GM18511 (cell line): ENCODE data around the gene USP49.
"Not testable (repeated sequence)": the region's sequence is repeated elsewhere in the genome, so short reads cannot be mapped to it uniquely, and the experiment has no call there.

Experiments
- ATAC-seq: cut with Tn5 transposase; IDR thresholded peaks from one replicate; pipeline ENCODE4 v1.9.1; 2021; ENCODE audit warnings: mild to moderate bottlenecking, moderate library complexity; ENCODE audit not compliant: unreplicated experiment

USP49 gene

GRCh38 chr6:41815587-41815986 lies 79.6 kb downstream of the USP49 start:
- no peak for ATAC-seq

GRCh38 chr6:41814629-41815028 lies 80.5 kb downstream of the USP49 start:
- ATAC-seq, result no peak

GRCh38 chr6:41813956-41814355 lies 81.2 kb downstream of the USP49 start:
- ATAC-seq, result no peak

DNA sequence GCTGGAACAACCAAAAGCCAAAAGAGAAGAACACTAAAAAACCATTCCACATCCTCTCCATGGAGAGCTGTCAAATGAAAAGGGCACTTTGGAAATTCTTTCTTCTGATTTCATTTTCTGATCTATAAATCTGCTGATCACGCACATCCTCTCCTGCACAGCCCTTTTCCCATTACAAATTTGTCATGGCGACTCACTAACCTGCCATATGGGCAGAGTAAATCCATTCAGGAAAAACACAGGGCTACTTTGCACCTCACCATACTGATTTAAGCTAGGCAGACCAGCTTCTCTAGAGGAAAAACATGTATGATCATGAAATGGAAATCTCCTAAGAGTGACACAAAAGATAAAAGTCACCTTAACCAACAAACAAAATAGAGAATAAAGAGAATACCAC lies 81.7 kb downstream of the USP49 start:
- ATAC-seq, result no peak

- ATAC-seq, result not testable (repeated sequence)
These were observed 83.2 kb downstream of the USP49 start for GRCh38 chr6:41811946-41812345.

DNA sequence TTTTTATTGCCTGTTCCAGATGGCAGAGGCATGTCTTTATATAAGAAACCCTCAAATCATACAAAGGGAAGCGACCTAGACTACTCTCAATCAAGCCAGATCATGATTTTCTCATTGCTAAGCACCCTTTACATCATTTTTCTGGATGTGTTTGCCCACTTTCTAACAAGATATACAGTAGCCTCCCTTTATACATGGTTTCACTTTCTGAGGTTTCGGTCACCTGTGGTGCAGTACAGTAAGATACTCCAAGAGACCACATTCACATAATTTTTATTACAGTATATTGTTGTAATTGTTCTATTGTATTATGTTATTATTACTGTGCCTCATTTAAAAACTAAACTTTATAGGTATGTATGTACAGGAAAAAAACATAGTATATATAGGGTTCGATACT lies 84.1 kb downstream of the USP49 start:
- no peak for ATAC-seq

- no peak for ATAC-seq
These were observed 89.1 kb downstream of the USP49 start for GRCh38 chr6:41805830-41806774.

DNA sequence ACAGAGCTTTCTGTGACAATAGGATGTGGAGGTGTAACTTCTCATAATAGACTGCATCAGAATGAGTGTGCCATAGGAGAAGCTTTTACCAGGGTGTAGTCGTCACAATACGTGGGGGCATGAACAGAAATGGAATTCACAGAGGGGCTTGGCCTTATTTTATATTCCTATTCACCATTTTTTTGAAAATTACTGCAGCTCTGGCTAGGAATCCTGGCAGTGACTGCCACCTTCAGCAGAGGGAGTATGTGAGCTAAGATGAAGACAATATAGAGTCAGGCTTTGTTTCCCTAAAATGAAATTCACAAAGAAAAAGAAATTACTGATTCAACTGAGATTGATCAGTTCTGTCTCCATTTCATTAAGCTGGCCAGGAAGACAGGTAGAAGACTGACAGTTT lies 93.8 kb downstream of the USP49 start:
- no peak for ATAC-seq

DNA sequence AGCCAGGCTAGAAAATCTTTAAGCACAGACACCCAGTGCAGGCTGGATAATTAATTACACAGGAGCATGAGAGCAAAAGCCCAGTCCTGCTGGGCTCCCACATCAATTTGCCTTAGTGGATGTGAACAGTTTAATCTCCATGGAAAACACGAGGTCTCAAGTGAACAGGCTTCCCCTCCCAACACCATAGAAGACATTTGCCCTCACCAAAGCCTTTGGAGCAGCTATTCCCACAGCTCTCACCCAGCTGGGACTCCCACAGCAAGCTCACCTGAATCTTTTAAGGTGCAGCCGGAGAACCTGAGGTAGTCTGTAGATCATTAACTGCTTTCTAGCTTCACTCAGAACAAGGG lies 95.6 kb downstream of the USP49 start:
- ATAC-seq, result no peak

- ATAC-seq, result no peak
These were observed 96.1 kb downstream of the USP49 start for GRCh38 chr6:41798901-41799558.

- ATAC-seq, result no peak
These were observed 98.7 kb downstream of the USP49 start for GRCh38 chr6:41796474-41796873.

DNA sequence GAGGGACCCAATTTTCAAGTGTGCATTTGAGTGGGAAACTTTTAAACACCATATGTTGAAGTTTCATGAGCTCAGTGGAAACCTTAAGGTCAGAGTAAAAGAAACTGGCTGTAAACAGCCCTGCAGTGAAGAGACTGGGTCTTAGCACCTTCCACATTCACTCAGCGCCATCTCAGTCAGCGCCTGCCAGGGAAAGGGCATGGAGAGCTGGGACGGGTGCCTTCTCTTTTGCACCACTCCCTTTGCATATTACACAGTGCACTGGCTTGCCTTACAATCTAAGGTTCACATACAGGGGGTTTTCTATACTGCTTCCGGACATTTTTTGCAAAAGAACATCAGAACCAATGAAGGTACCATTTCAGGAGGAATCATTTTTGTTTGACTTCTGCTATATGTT lies 103.2 kb downstream of the USP49 start:
- no peak for ATAC-seq

- no peak for ATAC-seq
These were observed 103.9 kb downstream of the USP49 start for GRCh38 chr6:41791305-41791704.

DNA sequence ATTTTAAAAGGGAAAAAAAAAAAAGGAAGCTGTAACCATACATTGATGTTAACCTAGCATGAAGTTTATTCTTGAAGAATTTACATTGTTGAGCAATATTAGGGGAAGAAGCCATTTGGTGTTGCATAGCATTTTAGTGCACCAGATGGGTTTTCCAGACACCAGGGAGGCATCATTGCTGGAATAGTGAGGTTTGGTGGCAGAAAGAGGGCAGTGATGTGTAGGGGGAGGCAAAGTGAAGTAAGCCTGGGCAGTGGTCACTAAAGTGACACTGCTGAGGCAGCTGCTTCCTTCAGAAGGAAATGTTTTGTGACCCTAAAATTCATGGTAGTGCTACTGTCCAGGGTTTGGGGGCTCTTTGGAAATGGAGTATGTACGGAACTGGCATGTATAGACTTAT lies 105.1 kb downstream of the USP49 start:
- no peak for ATAC-seq

DNA sequence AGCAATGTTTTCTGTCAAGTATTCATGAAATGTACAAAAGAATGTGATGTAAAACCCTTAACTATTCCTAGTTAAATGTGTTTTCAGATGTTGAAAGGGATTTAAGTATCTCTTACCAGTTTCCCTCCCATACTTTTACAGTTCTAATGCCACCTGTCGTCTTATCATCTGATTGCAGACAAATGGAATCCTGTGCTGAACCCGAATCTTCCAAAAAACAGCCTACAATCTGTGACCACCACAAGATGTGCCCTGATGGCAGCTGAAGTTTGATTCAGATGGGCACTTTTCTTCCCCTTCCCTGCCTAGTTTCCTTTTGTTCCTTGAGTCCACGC lies 105.8 kb downstream of the USP49 start:
- ATAC-seq, result no peak

DNA sequence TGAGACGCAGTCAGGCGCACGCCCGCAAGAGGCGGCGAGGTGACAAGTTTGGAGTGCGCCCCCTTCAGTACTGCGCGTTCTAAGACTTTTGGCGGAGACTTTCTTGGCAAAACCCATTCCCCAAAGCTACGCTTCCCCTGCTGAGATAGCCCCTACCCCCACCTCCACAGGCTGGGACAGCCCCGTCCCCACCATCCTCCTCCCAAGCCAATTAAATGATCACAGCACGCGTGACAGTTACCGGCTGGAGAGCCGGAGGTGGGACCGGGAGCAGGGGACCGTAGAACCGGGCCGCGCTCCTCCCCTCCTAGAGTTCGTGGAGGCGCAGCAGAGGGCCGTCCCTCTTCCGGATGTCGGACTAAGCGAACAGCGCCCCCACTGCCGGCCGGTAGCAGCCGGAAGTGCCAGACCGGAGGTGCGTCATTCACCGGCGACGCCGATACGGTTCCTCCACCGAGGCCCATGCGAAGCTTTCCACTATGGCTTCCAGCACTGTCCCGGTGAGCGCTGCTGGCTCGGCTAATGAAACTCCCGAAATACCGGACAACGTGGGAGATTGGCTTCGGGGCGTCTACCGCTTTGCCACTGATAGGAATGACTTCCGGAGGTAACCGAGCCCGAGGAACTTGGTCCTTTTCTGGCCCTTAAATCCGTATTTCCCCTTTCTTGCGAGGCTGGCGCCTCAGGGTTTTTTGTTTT lies 107.8 kb downstream of the USP49 start, which contains the start of gene TOMM6:
Gene TOMM6 (plus strand): TSS at position 476 of the 699 bp plus-strand sequence. CDS start 4 bp downstream, at position 480.
- ATAC-seq, result peak; percentile 87

DNA sequence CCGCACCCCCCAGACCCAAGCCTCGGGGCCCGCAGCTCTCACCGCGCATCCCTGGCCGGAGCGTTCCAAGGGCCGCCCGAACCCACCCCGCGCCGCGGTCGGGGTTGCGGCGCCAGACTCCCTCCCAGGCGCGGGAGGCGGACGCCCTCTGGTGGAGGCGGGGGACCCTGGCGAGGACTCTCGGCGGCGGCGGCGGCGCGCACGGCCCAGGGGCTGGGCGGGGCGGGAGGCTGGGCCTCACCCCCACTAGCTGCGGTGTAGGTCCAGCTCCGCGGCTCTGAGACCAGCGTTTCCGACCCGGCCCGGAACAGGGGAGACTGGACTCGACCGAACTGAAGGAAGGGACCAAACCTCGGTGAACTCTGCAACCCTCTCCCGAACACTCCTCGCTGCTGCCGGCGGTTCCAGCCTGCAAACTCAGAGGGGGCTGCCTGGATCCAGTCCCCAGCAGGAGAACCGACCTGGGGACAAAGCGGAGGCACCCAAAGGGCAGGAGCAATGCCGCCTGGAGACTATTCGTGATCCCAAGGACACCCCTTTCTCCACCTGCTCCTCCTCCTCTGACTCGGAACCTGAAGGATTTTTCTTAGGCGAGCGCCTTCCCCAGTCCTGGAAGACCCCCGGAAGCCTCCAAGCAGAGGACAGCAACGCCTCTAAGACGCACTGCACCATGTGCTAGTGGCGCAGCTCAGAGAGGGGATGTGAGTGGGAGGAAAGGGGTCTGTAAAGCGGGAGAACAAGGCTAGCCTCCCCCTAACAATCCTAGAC lies 108.5 kb downstream of the USP49 start:
- peak; percentile 69 for ATAC-seq

- ATAC-seq, result no peak
These were observed 109.3 kb downstream of the USP49 start for GRCh38 chr6:41785689-41786450.

DNA sequence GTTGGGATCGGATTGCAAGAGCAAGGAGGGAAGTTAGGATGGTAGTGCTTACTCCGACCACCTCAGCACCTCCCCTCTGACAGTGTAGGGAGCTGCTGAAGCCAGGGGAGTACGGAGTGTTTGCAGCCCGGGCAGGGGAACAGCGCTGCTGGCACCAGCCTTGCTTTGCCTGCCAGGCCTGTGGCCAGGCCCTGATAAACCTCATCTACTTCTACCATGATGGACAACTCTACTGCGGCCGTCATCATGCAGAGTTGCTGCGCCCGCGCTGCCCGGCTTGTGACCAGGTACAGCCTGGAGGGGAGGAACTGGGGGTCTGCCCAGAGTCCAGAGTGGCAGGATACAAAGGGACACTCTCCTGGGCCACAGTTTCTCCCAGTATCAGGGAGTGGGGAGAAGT lies 109.9 kb downstream of the USP49 start:
- ATAC-seq, result no peak

DNA sequence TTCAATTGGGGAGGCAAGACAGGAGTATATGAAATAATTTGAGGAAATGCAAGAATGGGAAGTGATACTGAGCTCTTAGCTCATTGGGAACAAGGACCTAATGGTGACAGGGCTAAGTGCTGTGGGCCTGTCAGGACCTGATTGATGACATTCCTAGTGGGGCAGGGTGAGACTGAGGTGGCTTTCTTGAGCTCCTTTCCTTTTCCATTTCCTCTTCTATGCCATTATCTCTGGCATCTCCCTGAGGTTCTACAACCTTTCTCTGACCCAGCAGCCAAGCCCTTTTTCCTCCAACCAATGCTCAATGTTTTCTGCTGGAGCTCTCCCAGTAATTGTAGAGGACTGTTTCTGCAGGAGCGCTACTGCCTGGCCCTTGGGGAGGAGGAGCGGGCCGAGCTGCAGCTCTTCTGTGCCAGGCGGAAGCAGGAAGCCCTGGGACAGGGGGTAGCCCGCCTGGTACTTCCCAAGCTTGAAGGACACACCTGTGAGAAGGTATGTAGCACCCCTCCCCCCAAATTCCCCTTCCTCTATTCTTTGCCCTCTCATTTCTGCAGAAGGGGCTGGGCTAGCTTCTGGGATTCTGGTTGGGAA lies 110.5 kb downstream of the USP49 start:
- ATAC-seq, result no peak
